ENCODE measurements around the gene CBX5. TPM values are rescaled to one million over a fixed set of nuclear protein-coding genes. Genes with fewer than 3 reads are reported as not detected.
"Not testable (repeated sequence)": the region's sequence is repeated elsewhere in the genome, so short reads cannot be mapped to it uniquely, and the experiment has no call there.

The CBX5 gene
- polyA plus RNA-seq, 2 donors = 4.9 to 5.6 TPM

DNA sequence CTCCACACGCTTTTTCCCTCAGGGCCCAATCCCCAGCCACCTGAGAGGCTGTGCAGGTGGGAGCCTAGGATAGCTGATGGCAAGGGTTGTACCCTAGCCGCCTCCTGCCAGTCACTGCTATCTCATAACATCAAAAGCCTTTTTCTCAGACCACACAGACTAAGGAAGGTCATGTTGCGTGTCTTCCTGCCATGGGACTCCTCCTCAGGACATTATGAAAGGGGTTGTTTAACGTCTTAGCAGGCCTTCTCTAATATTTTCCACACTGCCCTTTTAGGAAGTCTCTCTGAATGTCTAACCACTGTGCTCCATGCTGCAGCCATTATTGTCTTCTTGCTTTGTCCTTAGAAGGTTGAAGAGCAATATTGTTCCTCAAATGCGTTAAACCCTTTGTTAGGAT is 83.5 kb downstream of the CBX5 start:
- Histone ChIP-seq H3K4me3 (ENCODE audit: low read depth in 1 of 2, low read length in 2 of 2) (no peak overlapping the region), H3K27ac (ENCODE audit: low read depth in 2 of 2, low read length in 1 of 2) (no peak overlapping the region), H3K36me3 (ENCODE audit: control insufficient read depth in 2 of 2, insufficient read depth in 2 of 2, low read length in 1 of 2) (no peaks in the 10 kb centered on the region), H3K27me3 (ENCODE audit: control insufficient read depth in 1 of 2, insufficient read depth in 2 of 2, low read length in 2 of 2) (no peaks in the 10 kb centered on the region), H3K9me3 (ENCODE audit: control insufficient read depth in 2 of 2, insufficient read depth in 1 of 2, low read depth in 1 of 2, low read length in 1 of 2) (no peaks in the 10 kb centered on the region), H3K4me1 (ENCODE audit: control insufficient read depth in 2 of 2, insufficient read depth in 2 of 2, low read length in 1 of 2) (no peaks in the 10 kb centered on the region)
- WGBS, 2 donors = 64 to 74% methylated on average over 5 of the region's 5 CpGs

DNA sequence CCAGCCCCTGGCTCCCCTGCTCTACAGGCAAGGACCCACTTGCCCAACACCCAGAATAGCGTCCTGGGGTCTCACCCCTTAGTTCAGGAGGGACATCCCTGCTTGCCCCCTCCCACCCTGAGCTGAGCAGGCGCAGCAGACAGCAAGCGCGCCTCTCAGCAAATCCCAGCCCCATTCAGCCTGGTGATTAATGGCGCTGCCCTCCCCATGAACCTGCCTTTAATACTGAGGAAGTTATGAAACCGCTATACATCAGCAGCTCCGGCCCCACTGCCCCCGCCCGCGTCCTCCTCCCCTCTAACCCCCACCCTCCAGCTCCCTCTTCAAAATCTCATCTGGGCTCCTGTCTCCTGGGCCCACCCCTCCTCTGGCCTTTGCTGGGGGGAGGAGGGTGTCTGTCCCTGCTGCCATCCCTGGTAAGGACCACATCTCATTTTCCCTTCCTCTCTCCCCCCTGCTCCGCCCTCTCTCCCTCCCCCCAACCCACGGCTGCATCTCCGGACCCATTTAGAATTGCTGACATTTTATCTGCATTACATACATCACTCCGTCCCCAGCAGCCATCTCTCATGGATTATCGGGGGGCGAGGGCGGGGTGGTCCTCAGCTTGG is 84.1 kb downstream of the CBX5 start:
- Histone ChIP-seq H3K36me3 (ENCODE audit: control insufficient read depth in 2 of 2, insufficient read depth in 2 of 2, low read length in 1 of 2) (no peaks in the 10 kb centered on the region), H3K4me1 (ENCODE audit: control insufficient read depth in 2 of 2, insufficient read depth in 2 of 2, low read length in 1 of 2) (no peaks in the 10 kb centered on the region), H3K9me3 (ENCODE audit: control insufficient read depth in 2 of 2, insufficient read depth in 1 of 2, low read depth in 1 of 2, low read length in 1 of 2) (no peaks in the 10 kb centered on the region), H3K27ac (ENCODE audit: low read depth in 2 of 2, low read length in 1 of 2) (no peak overlapping the region), H3K27me3 (ENCODE audit: control insufficient read depth in 1 of 2, insufficient read depth in 2 of 2, low read length in 2 of 2) (no peaks in the 10 kb centered on the region), H3K4me3 (ENCODE audit: low read depth in 1 of 2, low read length in 2 of 2) (no peak overlapping the region)
- 19 to 24% methylated on average over 17 of the region's 17 CpGs for WGBS, 2 donors

DNA sequence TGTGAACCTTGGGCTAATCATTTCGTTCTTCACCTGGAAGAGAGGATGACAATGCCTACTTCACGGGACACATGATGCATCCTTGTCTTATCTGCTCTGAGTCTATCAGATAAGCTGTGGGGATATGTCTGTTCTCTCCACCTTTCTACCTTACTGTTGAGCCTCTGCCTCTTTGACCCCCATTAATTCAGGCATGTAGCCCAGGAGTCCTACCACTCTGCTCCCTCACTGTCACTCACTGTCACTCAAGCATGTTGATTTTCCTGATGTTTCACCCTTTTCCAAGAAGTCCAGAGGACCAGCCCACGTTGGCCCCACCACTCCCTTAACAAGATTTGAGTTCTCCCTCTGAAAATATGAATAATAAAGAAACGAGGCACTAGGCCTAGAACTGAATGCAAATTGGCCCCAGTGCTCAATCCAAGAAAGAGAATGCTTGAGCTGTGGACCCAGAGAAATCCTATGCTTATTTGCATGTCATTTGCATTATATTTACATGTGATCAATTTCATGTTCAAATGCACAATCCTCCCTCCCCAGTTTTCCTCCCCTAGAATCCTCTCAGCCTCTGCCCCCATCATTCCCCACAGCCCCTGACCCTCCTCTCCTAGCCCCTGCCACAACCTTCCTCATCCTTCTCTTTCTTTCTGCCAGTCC is 84.7 kb downstream of the CBX5 start:
- H3K27me3 ChIP-seq (ENCODE audit: control insufficient read depth in 1 of 2, insufficient read depth in 2 of 2, low read length in 2 of 2) = no peaks in the 10 kb centered on the region
- H3K4me1 ChIP-seq (ENCODE audit: control insufficient read depth in 2 of 2, insufficient read depth in 2 of 2, low read length in 1 of 2) = no peaks in the 10 kb centered on the region
- no peaks in the 10 kb centered on the region for H3K36me3 ChIP-seq (ENCODE audit: control insufficient read depth in 2 of 2, insufficient read depth in 2 of 2, low read length in 1 of 2)
- 40 to 56% methylated on average over 4 of the region's 4 CpGs for WGBS, 2 donors
- no peaks in the 10 kb centered on the region for H3K9me3 ChIP-seq (ENCODE audit: control insufficient read depth in 2 of 2, insufficient read depth in 1 of 2, low read depth in 1 of 2, low read length in 1 of 2)
- no peak overlapping the region for H3K4me3 ChIP-seq (ENCODE audit: low read depth in 1 of 2, low read length in 2 of 2)
- H3K27ac ChIP-seq (ENCODE audit: low read depth in 2 of 2, low read length in 1 of 2) = no peak overlapping the region

DNA sequence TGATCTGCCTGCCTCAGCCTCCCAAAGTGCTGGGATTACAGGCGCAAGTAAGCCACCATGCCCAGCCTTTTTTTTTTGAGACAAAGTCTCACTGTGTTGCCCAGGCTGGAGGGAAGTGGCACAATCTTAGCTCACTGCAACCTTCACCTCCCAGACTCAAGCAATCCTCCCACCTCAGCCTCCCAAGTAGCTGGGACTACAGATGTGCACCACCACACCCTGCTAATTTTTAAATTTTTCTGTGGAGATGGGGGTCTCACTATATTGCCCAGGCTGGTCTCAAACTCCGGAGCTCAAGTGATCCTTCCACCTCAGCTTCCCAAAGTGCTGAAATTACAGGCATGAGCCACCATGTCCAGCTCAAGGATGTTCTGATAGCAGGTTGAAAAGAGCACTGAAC is 85.3 kb downstream of the CBX5 start:
- not testable (repeated sequence) for H3K4me3 ChIP-seq (ENCODE audit: low read depth in 1 of 2, low read length in 2 of 2); H3K4me1 ChIP-seq (ENCODE audit: control insufficient read depth in 2 of 2, insufficient read depth in 2 of 2, low read length in 1 of 2); H3K27me3 ChIP-seq (ENCODE audit: control insufficient read depth in 1 of 2, insufficient read depth in 2 of 2, low read length in 2 of 2); H3K36me3 ChIP-seq (ENCODE audit: control insufficient read depth in 2 of 2, insufficient read depth in 2 of 2, low read length in 1 of 2); H3K27ac ChIP-seq (ENCODE audit: low read depth in 2 of 2, low read length in 1 of 2); H3K9me3 ChIP-seq (ENCODE audit: control insufficient read depth in 2 of 2, insufficient read depth in 1 of 2, low read depth in 1 of 2, low read length in 1 of 2)
- WGBS, 2 donors = 74 to 92% methylated on average over 2 of the region's 2 CpGs

DNA sequence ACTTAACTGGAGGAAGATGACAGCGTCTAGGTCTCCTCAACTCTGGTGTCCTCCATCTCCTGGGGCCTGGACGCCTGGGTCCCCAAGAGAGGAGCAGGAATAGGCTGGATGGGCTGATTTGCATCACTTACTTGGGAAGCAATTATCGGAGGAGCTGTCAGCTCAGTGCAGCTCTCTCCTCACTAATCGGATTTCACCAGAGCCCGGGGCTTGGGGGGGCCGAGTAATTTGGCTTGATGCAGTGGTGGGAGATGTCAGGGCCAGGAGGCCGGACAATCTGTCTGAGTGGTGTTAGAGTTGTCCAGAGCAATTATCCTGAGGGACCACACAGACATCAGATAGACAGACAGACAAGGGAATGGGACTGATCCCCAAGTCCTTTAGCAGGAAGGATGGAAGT is 86.5 kb downstream of the CBX5 start:
- Histone ChIP-seq H3K27me3 (ENCODE audit: control insufficient read depth in 1 of 2, insufficient read depth in 2 of 2, low read length in 2 of 2) (no peaks in the 10 kb centered on the region), H3K36me3 (ENCODE audit: control insufficient read depth in 2 of 2, insufficient read depth in 2 of 2, low read length in 1 of 2) (no peaks in the 10 kb centered on the region), H3K27ac (ENCODE audit: low read depth in 2 of 2, low read length in 1 of 2) (no peak overlapping the region), H3K9me3 (ENCODE audit: control insufficient read depth in 2 of 2, insufficient read depth in 1 of 2, low read depth in 1 of 2, low read length in 1 of 2) (no peaks in the 10 kb centered on the region), H3K4me1 (ENCODE audit: control insufficient read depth in 2 of 2, insufficient read depth in 2 of 2, low read length in 1 of 2) (no peaks in the 10 kb centered on the region), H3K4me3 (ENCODE audit: low read depth in 1 of 2, low read length in 2 of 2) (no peak overlapping the region)
- 72 to 78% methylated on average over 7 of the region's 7 CpGs for WGBS, 2 donors

DNA sequence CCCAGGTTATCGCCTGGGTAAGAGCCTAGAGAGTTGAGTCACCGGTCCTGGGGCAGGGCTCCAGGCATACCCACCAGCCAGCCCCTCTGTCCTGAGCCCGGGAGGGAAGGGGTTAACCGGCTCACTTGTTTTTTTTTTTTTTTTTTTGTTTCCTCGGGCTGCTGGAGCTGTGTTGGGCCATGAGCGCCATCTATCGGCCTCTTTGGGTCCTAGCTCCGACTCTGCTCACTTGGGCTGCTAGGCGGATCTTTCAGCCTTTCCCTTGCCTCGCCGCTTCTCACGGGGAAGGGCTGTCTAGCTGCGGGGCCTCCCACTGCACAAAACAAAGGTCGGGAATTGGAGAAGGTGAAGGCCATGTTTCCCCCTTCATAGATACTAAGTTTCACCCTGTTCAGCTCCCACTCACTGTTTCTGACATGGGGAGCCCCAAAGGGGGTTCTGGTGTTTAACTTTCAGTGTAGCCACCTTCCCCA is 88.3 kb downstream of the CBX5 start:
- Histone ChIP-seq H3K36me3 (ENCODE audit: control insufficient read depth in 2 of 2, insufficient read depth in 2 of 2, low read length in 1 of 2) (no peaks in the 10 kb centered on the region), H3K4me1 (ENCODE audit: control insufficient read depth in 2 of 2, insufficient read depth in 2 of 2, low read length in 1 of 2) (no peaks in the 10 kb centered on the region), H3K4me3 (ENCODE audit: low read depth in 1 of 2, low read length in 2 of 2) (no peak overlapping the region), H3K27ac (ENCODE audit: low read depth in 2 of 2, low read length in 1 of 2) (no peak overlapping the region), H3K27me3 (ENCODE audit: control insufficient read depth in 1 of 2, insufficient read depth in 2 of 2, low read length in 2 of 2) (no peaks in the 10 kb centered on the region), H3K9me3 (ENCODE audit: control insufficient read depth in 2 of 2, insufficient read depth in 1 of 2, low read depth in 1 of 2, low read length in 1 of 2) (no peaks in the 10 kb centered on the region)
- WGBS, 2 donors = 0 to 1% methylated on average over 14 of the region's 14 CpGs

DNA sequence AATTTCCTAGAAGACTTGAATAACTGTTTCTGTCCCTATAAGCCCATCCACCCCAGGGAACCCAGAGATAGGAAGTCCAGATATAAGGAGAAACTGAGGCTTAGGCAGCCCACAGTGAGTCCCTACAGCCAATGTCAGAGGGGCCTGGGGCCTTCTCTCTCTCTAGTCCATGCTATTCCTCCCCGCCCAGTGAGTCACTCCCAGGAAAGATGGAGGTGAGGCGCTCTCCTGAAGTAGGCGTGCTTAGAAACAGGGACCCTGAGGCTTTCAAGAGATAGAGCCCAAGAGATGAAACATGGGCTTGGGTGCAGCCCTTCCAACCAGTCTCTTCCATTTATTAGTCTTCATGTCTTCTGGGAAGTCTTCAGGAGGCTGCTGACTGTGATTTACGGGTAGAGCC is 88.8 kb downstream of the CBX5 start:
- Histone ChIP-seq H3K9me3 (ENCODE audit: control insufficient read depth in 2 of 2, insufficient read depth in 1 of 2, low read depth in 1 of 2, low read length in 1 of 2) (no peaks in the 10 kb centered on the region), H3K27ac (ENCODE audit: low read depth in 2 of 2, low read length in 1 of 2) (no peak overlapping the region), H3K36me3 (ENCODE audit: control insufficient read depth in 2 of 2, insufficient read depth in 2 of 2, low read length in 1 of 2) (no peaks in the 10 kb centered on the region), H3K4me3 (ENCODE audit: low read depth in 1 of 2, low read length in 2 of 2) (no peak overlapping the region), H3K4me1 (ENCODE audit: control insufficient read depth in 2 of 2, insufficient read depth in 2 of 2, low read length in 1 of 2) (no peaks in the 10 kb centered on the region), H3K27me3 (ENCODE audit: control insufficient read depth in 1 of 2, insufficient read depth in 2 of 2, low read length in 2 of 2) (no peaks in the 10 kb centered on the region)
- 36 to 40% methylated on average over 4 of the region's 4 CpGs for WGBS, 2 donors

DNA sequence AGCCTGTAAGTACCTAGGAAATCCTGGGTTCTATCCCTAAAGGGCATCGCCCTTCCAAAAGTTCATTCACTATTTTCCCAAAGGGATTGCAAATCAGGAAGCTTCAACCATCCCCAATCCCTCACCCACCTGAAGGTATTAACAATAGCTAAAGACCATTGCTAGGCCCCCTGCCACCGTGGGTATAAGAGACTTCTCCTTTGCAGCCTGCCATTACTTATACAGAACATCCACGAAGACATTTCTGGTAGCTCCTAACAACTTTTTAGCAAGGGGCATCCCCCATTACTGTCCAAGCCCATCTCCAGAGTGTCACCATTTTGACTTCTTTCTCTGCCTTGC is 90.8 kb downstream of the CBX5 start:
- WGBS, 2 donors = 19 to 21% methylated on average over 3 of the region's 3 CpGs
- H3K27ac ChIP-seq (ENCODE audit: low read depth in 2 of 2, low read length in 1 of 2) = no peak overlapping the region
- no peak overlapping the region for H3K4me3 ChIP-seq (ENCODE audit: low read depth in 1 of 2, low read length in 2 of 2)
- H3K4me1 ChIP-seq (ENCODE audit: control insufficient read depth in 2 of 2, insufficient read depth in 2 of 2, low read length in 1 of 2) = no peaks in the 10 kb centered on the region
- H3K36me3 ChIP-seq (ENCODE audit: control insufficient read depth in 2 of 2, insufficient read depth in 2 of 2, low read length in 1 of 2) = no peaks in the 10 kb centered on the region
- no peaks in the 10 kb centered on the region for H3K27me3 ChIP-seq (ENCODE audit: control insufficient read depth in 1 of 2, insufficient read depth in 2 of 2, low read length in 2 of 2)
- no peaks in the 10 kb centered on the region for H3K9me3 ChIP-seq (ENCODE audit: control insufficient read depth in 2 of 2, insufficient read depth in 1 of 2, low read depth in 1 of 2, low read length in 1 of 2)

DNA sequence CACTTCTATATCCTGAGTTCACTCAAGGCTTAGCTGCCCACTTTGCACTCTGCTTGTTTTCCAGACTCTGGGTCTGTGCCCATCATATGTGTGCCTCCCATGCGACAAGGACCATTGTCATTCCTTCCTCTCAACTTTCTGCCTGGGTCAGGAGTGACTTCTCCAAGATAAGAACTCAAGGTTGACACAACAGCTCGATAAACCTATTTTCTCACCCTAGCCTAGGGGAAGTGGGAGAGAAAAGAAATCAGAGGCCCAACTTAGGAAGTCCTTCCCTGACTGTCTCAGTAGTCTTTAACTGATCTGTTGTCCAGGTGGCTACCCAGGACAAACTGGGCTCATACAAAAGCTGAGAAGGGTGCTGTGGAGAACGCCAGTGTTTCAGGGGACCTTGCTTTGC is 92.8 kb downstream of the CBX5 start:
- Histone ChIP-seq H3K36me3 (ENCODE audit: control insufficient read depth in 2 of 2, insufficient read depth in 2 of 2, low read length in 1 of 2) (peaks cover 5 to 8% of the 10 kb centered on the region in 2 donors), H3K27me3 (ENCODE audit: control insufficient read depth in 1 of 2, insufficient read depth in 2 of 2, low read length in 2 of 2) (no peaks in the 10 kb centered on the region), H3K4me1 (ENCODE audit: control insufficient read depth in 2 of 2, insufficient read depth in 2 of 2, low read length in 1 of 2) (no peaks in the 10 kb centered on the region), H3K9me3 (ENCODE audit: control insufficient read depth in 2 of 2, insufficient read depth in 1 of 2, low read depth in 1 of 2, low read length in 1 of 2) (no peaks in the 10 kb centered on the region), H3K4me3 (ENCODE audit: low read depth in 1 of 2, low read length in 2 of 2) (no peak overlapping the region), H3K27ac (ENCODE audit: low read depth in 2 of 2, low read length in 1 of 2) (no peak overlapping the region)
- 88 to 97% methylated on average over 3 of the region's 3 CpGs for WGBS, 2 donors

DNA sequence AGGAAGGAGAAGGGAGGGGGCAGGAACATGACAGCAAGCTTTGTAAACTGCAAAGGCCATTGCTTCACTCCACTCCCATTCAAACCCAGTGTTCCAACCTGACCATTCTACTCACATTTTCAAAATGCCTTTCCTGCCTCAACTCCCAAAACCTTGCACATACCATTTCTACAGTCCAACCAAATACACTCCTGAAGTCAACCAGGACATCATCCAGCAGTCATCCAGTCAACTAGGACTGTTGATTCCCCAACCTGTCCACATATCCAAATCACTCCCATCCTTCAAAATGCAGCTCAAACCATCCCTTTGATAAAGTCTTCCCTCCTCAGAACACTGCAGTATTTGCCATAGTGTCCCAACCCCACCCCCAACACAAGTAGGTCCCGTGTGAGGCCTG is 94.0 kb downstream of the CBX5 start:
- Histone ChIP-seq H3K4me3 (ENCODE audit: low read depth in 1 of 2, low read length in 2 of 2) (no peak overlapping the region), H3K9me3 (ENCODE audit: control insufficient read depth in 2 of 2, insufficient read depth in 1 of 2, low read depth in 1 of 2, low read length in 1 of 2) (no peaks in the 10 kb centered on the region), H3K27me3 (ENCODE audit: control insufficient read depth in 1 of 2, insufficient read depth in 2 of 2, low read length in 2 of 2) (no peaks in the 10 kb centered on the region), H3K4me1 (ENCODE audit: control insufficient read depth in 2 of 2, insufficient read depth in 2 of 2, low read length in 1 of 2) (no peaks in the 10 kb centered on the region), H3K36me3 (ENCODE audit: control insufficient read depth in 2 of 2, insufficient read depth in 2 of 2, low read length in 1 of 2) (peaks cover 10 to 15% of the 10 kb centered on the region in 2 donors), H3K27ac (ENCODE audit: low read depth in 2 of 2, low read length in 1 of 2) (no peak overlapping the region)
- 90 to 91% methylated on average over 1 of the region's 1 CpG for WGBS, 2 donors
